Fibroblast of villous mesenchyme (primary cell): ENCODE results near the gene PCSK6. TPM values are rescaled to one million over a fixed set of nuclear protein-coding genes. Genes with fewer than 3 reads are reported as not detected.

Experiments used
- DNase-seq: peaks from one replicate; pipeline ENCODE4 v3.0.0-alpha.2; 2010; ENCODE audit warnings: low read depth
- H3K4me3 ChIP-seq: 2 replicates; pipeline ENCODE4 v1.5.1; 2011; ENCODE audit warnings: low read depth, mild to moderate bottlenecking, low read length
- CTCF ChIP-seq: IDR thresholded peaks from 2 replicates; pipeline ENCODE4 v1.5.1; 2012; ENCODE audit warnings: low read depth, mild to moderate bottlenecking, low read length; ENCODE audit not compliant: insufficient read depth
- total RNA-seq: library from RNA; depleted of rRNA; stranded (reverse); fragments of >200 nt; gene quantifications from 2 replicates; pipeline ENCODE4 v1.2.3, GENCODE V29; 2012

PCSK6 gene
- total RNA-seq, 1 donor = 10.4 TPM

DNA sequence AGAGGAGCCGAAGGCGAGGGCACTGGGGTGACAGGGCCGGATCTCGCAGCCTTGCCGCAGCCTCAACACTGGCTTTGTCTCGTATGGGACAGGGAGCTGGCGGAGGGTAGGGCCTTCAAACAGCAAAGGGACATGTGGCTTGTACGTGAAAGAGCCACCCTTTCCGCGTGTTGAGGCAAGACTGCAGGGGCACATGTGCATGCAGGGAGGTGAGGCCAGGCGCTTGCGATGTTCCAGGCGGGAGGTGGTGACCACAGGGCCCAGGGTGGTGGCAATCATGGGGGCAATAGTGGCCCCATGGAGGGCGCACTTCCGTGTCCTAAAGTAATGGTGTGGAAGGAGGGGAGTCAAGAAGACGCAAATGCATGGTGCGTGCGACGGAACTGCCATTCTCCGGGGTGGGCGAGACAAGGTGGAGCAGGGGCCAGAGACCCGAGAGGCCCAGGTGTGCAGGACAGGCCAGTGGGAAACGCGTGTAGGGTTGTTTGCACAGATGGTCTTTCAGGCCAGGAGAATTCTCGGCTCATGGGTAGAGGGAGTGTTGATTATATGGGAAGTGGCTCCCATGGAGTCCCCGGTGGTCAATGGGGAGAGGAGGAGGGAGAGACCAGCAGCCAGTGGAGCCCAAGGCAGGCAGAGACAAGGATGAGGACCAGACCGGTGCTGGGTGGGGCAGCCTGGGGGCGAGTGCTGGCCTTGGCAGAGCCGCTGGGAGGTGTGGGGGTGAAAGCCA is 45.8 kb upstream of the PCSK6 start:
- TF ChIP-seq CTCF = no peak
- DNase-seq = no peak
- no peak overlapping the region for H3K4me3 ChIP-seq

GRCh38 chr15:101534376-101534970 is 45.0 kb upstream of the PCSK6 start:
- no peak for DNase-seq
- no peak for TF ChIP-seq CTCF
- H3K4me3 ChIP-seq = no peak overlapping the region

GRCh38 chr15:101533371-101534140 is 44.0 kb upstream of the PCSK6 start:
- no peak for DNase-seq
- no peak for TF ChIP-seq CTCF
- no peak overlapping the region for H3K4me3 ChIP-seq

- TF ChIP-seq CTCF = no peak
- DNase-seq = no peak
These were observed 43.4 kb upstream of the PCSK6 start for GRCh38 chr15:101532865-101533264.

GRCh38 chr15:101531170-101531569 is 41.7 kb upstream of the PCSK6 start:
- DNase-seq = no peak
- no peak for TF ChIP-seq CTCF
- H3K4me3 ChIP-seq = no peak overlapping the region

More at GRCh38 chr15:101532865-101533264, 43.4 kb upstream of the PCSK6 start:
- no peak overlapping the region for H3K4me3 ChIP-seq

DNA sequence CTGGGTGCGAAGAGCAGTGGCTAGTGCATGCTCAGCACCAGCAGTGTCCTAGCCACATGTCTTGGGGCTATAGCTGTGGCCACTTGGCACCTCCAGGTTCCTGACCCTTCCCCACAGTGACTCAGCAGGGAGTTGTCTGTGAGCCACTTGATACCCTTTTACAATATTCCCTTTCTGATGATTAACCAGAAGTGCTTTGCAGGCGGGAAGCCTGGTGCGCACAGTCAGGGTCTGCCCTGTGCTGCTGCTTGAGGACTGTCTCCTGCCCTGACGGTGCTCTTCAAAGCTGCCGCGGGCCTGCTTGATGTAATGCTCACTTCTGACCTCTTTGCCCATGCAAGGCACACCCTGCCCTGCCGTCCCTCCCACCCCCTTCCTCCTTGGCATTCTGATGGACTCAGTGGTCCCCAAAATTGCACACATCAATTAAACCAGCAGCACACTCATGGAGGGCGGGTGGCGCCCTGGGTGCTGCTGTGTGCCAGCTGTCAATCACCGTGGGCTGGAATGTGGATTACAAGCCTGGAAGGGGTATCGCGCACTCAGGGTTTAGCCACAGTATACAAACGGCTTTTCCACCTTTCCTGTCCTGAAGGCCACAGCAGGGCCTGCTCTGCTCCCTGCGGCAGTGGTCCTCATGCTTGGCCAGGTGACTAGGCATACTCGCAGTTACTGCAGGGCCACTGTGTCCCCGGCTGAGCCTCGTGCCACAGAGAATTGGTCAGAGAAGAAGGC is 40.9 kb upstream of the PCSK6 start:
- TF ChIP-seq CTCF = no peak
- no peak overlapping the region for H3K4me3 ChIP-seq
- no peak for DNase-seq
